HL-60 (cell line): ENCODE data around the gene NOX5.

ENCODE experiments used
- DNase-seq, 2 experiments: peaks; one replicate each; pipeline ENCODE4 v3.0.0-alpha.2; 2010 to 2020; ENCODE audit warnings: low read depth in 1 of 2, low spot score in 1 of 2
- H3K27ac ChIP-seq: fragments of 250-450 bp; sonication (Bioruptor Pico); replicated peaks from 2 replicates; pipeline ENCODE4 v1.5.1; 2020; ENCODE audit warnings: mild to moderate bottlenecking, moderate library complexity
- H3K27me3 ChIP-seq: fragments of 250-450 bp; sonication (Bioruptor Pico); 2 replicates; pipeline ENCODE4 v1.5.1; 2021; ENCODE audit warnings: mild to moderate bottlenecking, moderate library complexity; ENCODE audit not compliant: insufficient read depth, poor library complexity, severe bottlenecking
- H3K4me3 ChIP-seq: replicated peaks from 2 replicates; pipeline ENCODE4 v1.5.1; 2011; ENCODE audit warnings: mild to moderate bottlenecking, control low read depth, low read length; ENCODE audit not compliant: insufficient read depth
- GABPA ChIP-seq: IDR thresholded peaks from 2 replicates; pipeline ENCODE4 v1.6.1; 2012; ENCODE audit warnings: low read depth
- POLR2AphosphoS5 ChIP-seq: IDR thresholded peaks from 2 replicates; pipeline ENCODE4 v1.6.1; 2012; ENCODE audit warnings: low read depth
- SPI1 ChIP-seq: IDR thresholded peaks from 2 replicates; pipeline ENCODE4 v1.6.1; 2012; ENCODE audit warnings: low read depth, mild to moderate bottlenecking, borderline replicate concordance
- TF ChIP-seq, protein P1 (sequence below): IDR thresholded peaks from 2 replicates; pipeline ENCODE4 v1.6.1; 2012; ENCODE audit warnings: low read depth; ENCODE audit not compliant: insufficient replicate concordance
- TF ChIP-seq, protein P2 (sequence below): IDR thresholded peaks from one replicate; pipeline ENCODE4 v1.5.1; 2011; ENCODE audit warnings: low read length, control low read depth, inconsistent platforms; ENCODE audit not compliant: insufficient read depth

NOX5 gene

DNA sequence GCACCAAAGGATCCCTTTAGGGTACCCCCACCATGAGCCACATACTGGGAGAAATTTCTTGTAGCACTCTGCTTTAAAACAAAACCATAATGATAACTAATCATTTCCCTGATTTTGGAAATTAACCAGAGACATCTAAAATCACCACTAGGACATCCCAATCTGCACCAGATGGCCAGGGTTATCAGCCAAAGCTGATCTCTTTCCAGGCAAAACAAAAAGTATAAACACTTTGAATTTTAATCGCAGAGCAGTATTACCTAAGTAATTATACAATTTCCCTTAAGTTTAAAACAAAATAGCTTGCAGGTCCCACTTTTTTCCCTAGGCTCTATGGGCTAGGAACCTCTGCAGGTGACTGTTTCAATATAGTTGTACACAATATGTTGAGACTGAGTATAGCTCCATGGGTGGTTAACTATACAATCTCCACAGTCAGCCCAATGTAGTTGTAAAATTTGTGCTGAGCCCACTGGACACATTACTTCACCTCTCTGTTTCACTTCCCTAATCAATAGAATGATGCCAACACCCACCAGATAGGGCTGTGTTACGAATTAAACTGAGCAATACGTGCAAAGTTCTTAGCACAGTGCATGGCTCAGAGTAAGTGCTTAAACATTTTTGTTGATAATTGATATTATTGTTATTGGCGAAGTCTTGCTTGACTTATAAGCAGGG, 629 bp upstream of the NOX5 start:
- DNase-seq, result no peak
- Histone ChIP-seq H3K4me3 (no peak overlapping the region), H3K27ac (no peak overlapping the region), H3K27me3 (no peaks in the 10 kb centered on the region)
- TF ChIP-seq POLR2AphosphoS5 (no peak), SPI1 (no peak), GABPA (no peak)
- TF ChIP-seq, protein P1, sequence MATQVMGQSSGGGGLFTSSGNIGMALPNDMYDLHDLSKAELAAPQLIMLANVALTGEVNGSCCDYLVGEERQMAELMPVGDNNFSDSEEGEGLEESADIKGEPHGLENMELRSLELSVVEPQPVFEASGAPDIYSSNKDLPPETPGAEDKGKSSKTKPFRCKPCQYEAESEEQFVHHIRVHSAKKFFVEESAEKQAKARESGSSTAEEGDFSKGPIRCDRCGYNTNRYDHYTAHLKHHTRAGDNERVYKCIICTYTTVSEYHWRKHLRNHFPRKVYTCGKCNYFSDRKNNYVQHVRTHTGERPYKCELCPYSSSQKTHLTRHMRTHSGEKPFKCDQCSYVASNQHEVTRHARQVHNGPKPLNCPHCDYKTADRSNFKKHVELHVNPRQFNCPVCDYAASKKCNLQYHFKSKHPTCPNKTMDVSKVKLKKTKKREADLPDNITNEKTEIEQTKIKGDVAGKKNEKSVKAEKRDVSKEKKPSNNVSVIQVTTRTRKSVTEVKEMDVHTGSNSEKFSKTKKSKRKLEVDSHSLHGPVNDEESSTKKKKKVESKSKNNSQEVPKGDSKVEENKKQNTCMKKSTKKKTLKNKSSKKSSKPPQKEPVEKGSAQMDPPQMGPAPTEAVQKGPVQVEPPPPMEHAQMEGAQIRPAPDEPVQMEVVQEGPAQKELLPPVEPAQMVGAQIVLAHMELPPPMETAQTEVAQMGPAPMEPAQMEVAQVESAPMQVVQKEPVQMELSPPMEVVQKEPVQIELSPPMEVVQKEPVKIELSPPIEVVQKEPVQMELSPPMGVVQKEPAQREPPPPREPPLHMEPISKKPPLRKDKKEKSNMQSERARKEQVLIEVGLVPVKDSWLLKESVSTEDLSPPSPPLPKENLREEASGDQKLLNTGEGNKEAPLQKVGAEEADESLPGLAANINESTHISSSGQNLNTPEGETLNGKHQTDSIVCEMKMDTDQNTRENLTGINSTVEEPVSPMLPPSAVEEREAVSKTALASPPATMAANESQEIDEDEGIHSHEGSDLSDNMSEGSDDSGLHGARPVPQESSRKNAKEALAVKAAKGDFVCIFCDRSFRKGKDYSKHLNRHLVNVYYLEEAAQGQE, result no peak
- TF ChIP-seq, protein P2, sequence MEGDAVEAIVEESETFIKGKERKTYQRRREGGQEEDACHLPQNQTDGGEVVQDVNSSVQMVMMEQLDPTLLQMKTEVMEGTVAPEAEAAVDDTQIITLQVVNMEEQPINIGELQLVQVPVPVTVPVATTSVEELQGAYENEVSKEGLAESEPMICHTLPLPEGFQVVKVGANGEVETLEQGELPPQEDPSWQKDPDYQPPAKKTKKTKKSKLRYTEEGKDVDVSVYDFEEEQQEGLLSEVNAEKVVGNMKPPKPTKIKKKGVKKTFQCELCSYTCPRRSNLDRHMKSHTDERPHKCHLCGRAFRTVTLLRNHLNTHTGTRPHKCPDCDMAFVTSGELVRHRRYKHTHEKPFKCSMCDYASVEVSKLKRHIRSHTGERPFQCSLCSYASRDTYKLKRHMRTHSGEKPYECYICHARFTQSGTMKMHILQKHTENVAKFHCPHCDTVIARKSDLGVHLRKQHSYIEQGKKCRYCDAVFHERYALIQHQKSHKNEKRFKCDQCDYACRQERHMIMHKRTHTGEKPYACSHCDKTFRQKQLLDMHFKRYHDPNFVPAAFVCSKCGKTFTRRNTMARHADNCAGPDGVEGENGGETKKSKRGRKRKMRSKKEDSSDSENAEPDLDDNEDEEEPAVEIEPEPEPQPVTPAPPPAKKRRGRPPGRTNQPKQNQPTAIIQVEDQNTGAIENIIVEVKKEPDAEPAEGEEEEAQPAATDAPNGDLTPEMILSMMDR, result no peak

DNA sequence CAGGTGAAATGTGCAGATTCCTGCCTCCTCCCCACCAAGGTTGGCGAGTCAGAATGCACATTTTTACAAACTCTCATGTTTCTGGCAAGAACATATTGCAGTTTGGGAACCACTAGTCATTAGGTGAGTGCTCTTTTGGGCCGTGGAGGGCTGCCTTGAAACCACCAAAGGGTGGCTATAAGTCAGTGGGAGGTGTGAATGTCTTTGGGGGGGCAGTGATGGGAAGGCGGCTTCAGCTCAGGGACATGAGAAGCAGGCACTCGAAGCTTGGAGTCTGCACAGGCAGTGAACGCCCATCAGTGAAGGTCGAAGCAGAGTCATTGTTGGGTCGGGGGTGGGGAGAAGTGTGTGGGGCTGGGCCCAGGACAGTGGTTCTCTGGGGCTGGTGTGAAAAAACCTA, 1.1 kb downstream of the NOX5 start:
- TF ChIP-seq POLR2AphosphoS5 (no peak), SPI1 (no peak), GABPA (no peak)
- TF ChIP-seq, protein P1, result no peak
- TF ChIP-seq, protein P2, result no peak
- Histone ChIP-seq H3K27ac (no peak overlapping the region), H3K27me3 (no peaks in the 10 kb centered on the region), H3K4me3 (no peak overlapping the region)
- DNase-seq, result no peak

DNA sequence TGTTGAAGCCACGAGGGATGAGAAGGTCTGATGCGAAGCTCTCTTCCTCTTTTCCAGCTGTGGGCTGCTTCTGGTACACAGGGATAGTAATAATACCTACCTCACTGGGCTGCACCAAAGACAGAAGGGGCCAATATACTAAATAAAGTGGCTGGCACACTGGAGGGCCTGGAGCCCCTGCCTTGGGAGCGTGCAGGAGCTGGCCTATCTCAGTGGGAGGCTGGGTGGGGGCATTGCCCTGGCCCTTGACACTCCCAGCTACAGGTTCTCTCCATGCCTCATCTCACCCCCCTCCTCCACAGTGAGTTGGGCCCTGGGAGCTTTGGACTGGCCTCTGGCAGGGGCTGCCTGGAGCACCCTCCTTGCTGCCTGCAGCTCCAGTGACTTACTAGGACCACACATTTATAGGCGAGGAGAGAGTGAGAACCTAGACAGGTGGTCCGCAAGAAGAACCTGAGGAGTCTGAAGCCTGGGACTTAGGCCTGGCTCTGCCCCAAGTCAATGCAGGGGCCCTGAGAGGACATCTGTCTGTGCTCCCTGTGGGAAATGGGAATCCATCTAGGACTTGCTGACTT, 1.6 kb downstream of the NOX5 start:
- DNase-seq, result no peak
- no peak overlapping the region for H3K4me3 ChIP-seq
- H3K27ac ChIP-seq, result no peak overlapping the region
- no peaks in the 10 kb centered on the region for H3K27me3 ChIP-seq
- TF ChIP-seq, protein P1, result no peak
- TF ChIP-seq POLR2AphosphoS5, result no peak
- TF ChIP-seq SPI1, result no peak
- TF ChIP-seq, protein P2, result no peak
